KOPT-K1 (cell line): Measurements from ENCODE around the gene LRP2.
"Not testable (repeated sequence)": the region's sequence is repeated elsewhere in the genome, so short reads cannot be mapped to it uniquely, and the experiment has no call there.

Experiments used
- H3K27ac ChIP-seq: fragments of 200-600 bp; sonication (generic); 2 replicates; pipeline ENCODE4 v1.5.1; 2016; ENCODE audit warnings: antibody characterized with exemption, mild to moderate bottlenecking, low read depth, low read length; ENCODE audit not compliant: poor library complexity, severe bottlenecking
- H3K36me3 ChIP-seq: fragments of 200-600 bp; sonication (generic); 2 replicates; pipeline ENCODE4 v1.5.1; 2017; ENCODE audit warnings: antibody characterized with exemption, mild to moderate bottlenecking, low read length, moderate library complexity; ENCODE audit not compliant: insufficient read depth
- H3K9me3 ChIP-seq: fragments of 200-600 bp; sonication (generic); 2 replicates; pipeline ENCODE4 v1.5.1; 2017; ENCODE audit warnings: antibody characterized with exemption, low read length, mild to moderate bottlenecking; ENCODE audit not compliant: insufficient read depth, poor library complexity, severe bottlenecking

Gene LRP2

GRCh38 chr2:169298007-169298406 is 64.3 kb downstream of the LRP2 start:
- no peaks in the 10 kb centered on the region for H3K36me3 ChIP-seq
- H3K27ac ChIP-seq, result no peak overlapping the region
- no peaks in the 10 kb centered on the region for H3K9me3 ChIP-seq

- no peaks in the 10 kb centered on the region for H3K36me3 ChIP-seq
- H3K27ac ChIP-seq, result no peak overlapping the region
- H3K9me3 ChIP-seq, result no peaks in the 10 kb centered on the region
Measured at GRCh38 chr2:169294001-169294675, 68.2 kb downstream of the LRP2 start.

GRCh38 chr2:169291517-169291916 is 70.8 kb downstream of the LRP2 start:
- H3K36me3 ChIP-seq, result no peaks in the 10 kb centered on the region
- no peak overlapping the region for H3K27ac ChIP-seq
- H3K9me3 ChIP-seq, result no peaks in the 10 kb centered on the region

GRCh38 chr2:169290433-169290832 is 71.9 kb downstream of the LRP2 start:
- Histone ChIP-seq H3K36me3 (no peaks in the 10 kb centered on the region), H3K9me3 (no peaks in the 10 kb centered on the region), H3K27ac (no peak overlapping the region)

GRCh38 chr2:169287666-169288065 is 74.7 kb downstream of the LRP2 start:
- no peaks in the 10 kb centered on the region for H3K9me3 ChIP-seq
- no peaks in the 10 kb centered on the region for H3K36me3 ChIP-seq
- H3K27ac ChIP-seq, result no peak overlapping the region

GRCh38 chr2:169286624-169287231 is 75.6 kb downstream of the LRP2 start:
- H3K27ac ChIP-seq, result no peak overlapping the region
- no peaks in the 10 kb centered on the region for H3K36me3 ChIP-seq
- H3K9me3 ChIP-seq, result no peaks in the 10 kb centered on the region

- Histone ChIP-seq H3K9me3 (no peaks in the 10 kb centered on the region), H3K27ac (no peak overlapping the region), H3K36me3 (no peaks in the 10 kb centered on the region)
Measured at GRCh38 chr2:169285531-169286235, 76.7 kb downstream of the LRP2 start.

GRCh38 chr2:169280502-169280901 is 81.8 kb downstream of the LRP2 start:
- Histone ChIP-seq H3K36me3 (no peaks in the 10 kb centered on the region), H3K27ac (no peak overlapping the region), H3K9me3 (no peaks in the 10 kb centered on the region)

GRCh38 chr2:169275696-169276444 is 86.5 kb downstream of the LRP2 start:
- Histone ChIP-seq H3K9me3 (no peaks in the 10 kb centered on the region), H3K36me3 (no peaks in the 10 kb centered on the region), H3K27ac (no peak overlapping the region)

- no peak overlapping the region for H3K27ac ChIP-seq
- no peaks in the 10 kb centered on the region for H3K36me3 ChIP-seq
- no peaks in the 10 kb centered on the region for H3K9me3 ChIP-seq
Measured at GRCh38 chr2:169272010-169272409, 90.3 kb downstream of the LRP2 start.

- not testable (repeated sequence) for H3K36me3 ChIP-seq, H3K27ac ChIP-seq, H3K9me3 ChIP-seq
Measured at GRCh38 chr2:169270574-169270973, 91.8 kb downstream of the LRP2 start.

- no peaks in the 10 kb centered on the region for H3K9me3 ChIP-seq
- no peak overlapping the region for H3K27ac ChIP-seq
- H3K36me3 ChIP-seq, result no peaks in the 10 kb centered on the region
Measured at GRCh38 chr2:169265591-169265990, 96.7 kb downstream of the LRP2 start.

- no peaks in the 10 kb centered on the region for H3K36me3 ChIP-seq
- H3K9me3 ChIP-seq, result no peaks in the 10 kb centered on the region
- no peak overlapping the region for H3K27ac ChIP-seq
Measured at GRCh38 chr2:169260846-169261642, 101.3 kb downstream of the LRP2 start.

GRCh38 chr2:169260246-169260645 is 102.1 kb downstream of the LRP2 start:
- Histone ChIP-seq H3K27ac (no peak overlapping the region), H3K9me3 (no peaks in the 10 kb centered on the region), H3K36me3 (no peaks in the 10 kb centered on the region)
